Fibroblast of villous mesenchyme (primary cell): ENCODE results near the gene RAD51B. TPM values are rescaled to one million over a fixed set of nuclear protein-coding genes. Genes with fewer than 3 reads are reported as not detected.
"Not testable (repeated sequence)": the region's sequence is repeated elsewhere in the genome, so short reads cannot be mapped to it uniquely, and the experiment has no call there.

Experiments
- DNase-seq: peaks from one replicate; pipeline ENCODE4 v3.0.0-alpha.2; 2010; ENCODE audit warnings: low read depth
- H3K4me3 ChIP-seq: 2 replicates; pipeline ENCODE4 v1.5.1; 2011; ENCODE audit warnings: low read depth, mild to moderate bottlenecking, low read length
- total RNA-seq: library from RNA; depleted of rRNA; stranded (reverse); fragments of >200 nt; gene quantifications from 2 replicates; pipeline ENCODE4 v1.2.3, GENCODE V29; 2012
- TF ChIP-seq, protein P1 (sequence below): IDR thresholded peaks from 2 replicates; pipeline ENCODE4 v1.5.1; 2012; ENCODE audit warnings: low read depth, mild to moderate bottlenecking, low read length; ENCODE audit not compliant: insufficient read depth

Gene RAD51B
- total RNA-seq, 1 donor, result 22.0 TPM

DNA sequence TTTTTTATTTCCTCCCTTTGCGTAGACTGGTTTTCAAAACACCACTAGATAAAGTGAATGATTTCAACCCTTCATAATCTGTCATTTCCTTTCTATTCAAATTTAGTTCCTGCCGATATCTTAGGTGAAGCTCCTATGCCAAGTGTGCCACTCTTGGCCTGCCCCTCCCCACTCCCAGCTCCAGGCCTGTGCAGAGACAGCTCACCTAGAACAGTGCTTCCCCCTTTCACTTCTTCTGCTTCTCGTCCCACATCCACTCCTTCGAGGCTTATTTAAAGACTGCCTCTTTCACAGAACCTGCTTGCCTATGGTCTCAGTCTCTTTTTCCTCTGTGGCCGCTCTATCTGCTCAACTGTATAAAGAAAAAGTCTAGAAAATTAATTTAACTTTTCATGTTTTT is 473.8 kb downstream of the RAD51B start:
- H3K4me3 ChIP-seq, result no peak overlapping the region
- TF ChIP-seq, protein P1, sequence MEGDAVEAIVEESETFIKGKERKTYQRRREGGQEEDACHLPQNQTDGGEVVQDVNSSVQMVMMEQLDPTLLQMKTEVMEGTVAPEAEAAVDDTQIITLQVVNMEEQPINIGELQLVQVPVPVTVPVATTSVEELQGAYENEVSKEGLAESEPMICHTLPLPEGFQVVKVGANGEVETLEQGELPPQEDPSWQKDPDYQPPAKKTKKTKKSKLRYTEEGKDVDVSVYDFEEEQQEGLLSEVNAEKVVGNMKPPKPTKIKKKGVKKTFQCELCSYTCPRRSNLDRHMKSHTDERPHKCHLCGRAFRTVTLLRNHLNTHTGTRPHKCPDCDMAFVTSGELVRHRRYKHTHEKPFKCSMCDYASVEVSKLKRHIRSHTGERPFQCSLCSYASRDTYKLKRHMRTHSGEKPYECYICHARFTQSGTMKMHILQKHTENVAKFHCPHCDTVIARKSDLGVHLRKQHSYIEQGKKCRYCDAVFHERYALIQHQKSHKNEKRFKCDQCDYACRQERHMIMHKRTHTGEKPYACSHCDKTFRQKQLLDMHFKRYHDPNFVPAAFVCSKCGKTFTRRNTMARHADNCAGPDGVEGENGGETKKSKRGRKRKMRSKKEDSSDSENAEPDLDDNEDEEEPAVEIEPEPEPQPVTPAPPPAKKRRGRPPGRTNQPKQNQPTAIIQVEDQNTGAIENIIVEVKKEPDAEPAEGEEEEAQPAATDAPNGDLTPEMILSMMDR, result no peak
- DNase-seq, result no peak

DNA sequence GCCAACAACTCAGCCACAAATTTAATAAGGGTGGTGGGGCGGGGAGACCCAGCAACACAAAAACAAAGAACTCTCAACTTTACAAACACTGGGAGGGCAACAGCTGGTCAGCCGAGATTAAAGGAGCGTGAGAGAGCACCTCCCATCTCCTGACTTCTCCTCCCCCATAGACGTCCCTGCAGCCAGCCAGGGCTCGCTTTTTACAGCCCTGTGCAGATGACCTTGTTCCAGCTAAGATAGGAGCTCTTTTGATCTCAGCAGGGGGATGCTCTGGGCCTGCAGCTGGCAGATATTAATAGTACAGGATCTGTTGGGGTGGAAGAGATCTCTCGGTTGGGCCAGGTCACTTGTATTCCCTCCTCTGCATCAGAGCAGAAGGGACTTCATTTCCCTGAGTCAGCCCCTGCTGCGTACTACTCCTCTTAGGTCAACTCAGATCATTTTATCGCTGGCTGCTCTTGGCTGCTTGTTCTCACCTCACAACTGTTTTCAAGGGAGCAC is 475.8 kb downstream of the RAD51B start:
- TF ChIP-seq, protein P1, result no peak
- DNase-seq, result peak; percentile 93
- no peak overlapping the region for H3K4me3 ChIP-seq

DNA sequence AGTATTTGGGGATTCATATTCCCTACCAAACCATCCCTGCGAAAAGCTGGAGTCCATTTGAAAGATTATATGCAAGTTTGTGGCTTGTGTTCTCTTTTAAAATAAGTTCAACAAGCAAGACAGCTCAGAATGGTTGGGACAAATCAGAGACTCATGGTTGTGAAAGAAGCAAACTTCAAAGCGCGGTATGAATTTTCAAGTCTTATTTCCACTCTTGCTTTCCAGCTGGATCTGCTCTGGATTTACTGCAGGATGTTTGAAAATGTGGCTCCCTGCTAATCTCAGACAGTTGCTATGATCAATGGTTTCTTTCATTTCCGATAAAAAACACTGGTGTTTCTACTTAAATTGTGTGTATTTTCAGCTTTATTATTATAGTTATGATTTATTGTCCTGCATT is 477.5 kb downstream of the RAD51B start:
- TF ChIP-seq, protein P1, result no peak
- peak; percentile 92 for DNase-seq
- no peak overlapping the region for H3K4me3 ChIP-seq

DNA sequence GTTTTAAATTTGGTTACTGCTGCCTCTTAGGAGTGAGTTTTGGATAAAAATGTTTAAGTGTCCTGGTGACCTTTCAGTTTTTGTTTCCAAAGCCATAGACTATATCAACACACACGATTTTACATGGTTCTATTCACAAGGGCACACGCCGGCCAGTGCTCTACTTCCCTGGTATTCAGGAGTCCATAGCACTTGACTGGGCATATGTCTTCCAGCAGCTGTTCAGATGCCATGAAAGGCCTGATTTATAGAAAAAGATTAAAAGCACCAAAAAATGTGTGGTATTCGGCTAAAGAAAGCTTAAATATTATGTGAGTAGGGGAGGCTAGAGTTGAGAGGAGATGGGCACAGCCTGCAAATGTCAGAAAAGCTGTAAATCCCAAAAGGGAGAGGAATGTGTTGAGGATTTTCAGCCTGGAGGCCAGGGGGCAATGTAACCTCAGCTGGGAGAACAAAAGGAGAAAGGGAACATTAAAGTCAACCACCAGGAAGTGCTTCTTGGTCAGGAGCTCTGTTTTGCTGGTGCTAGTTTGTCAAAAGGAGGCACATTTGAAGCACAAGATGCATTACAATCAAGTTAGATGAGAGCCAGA is 478.4 kb downstream of the RAD51B start:
- H3K4me3 ChIP-seq, result no peak overlapping the region
- TF ChIP-seq, protein P1, result peak; percentile 47
- peak; percentile 74 for DNase-seq

DNA sequence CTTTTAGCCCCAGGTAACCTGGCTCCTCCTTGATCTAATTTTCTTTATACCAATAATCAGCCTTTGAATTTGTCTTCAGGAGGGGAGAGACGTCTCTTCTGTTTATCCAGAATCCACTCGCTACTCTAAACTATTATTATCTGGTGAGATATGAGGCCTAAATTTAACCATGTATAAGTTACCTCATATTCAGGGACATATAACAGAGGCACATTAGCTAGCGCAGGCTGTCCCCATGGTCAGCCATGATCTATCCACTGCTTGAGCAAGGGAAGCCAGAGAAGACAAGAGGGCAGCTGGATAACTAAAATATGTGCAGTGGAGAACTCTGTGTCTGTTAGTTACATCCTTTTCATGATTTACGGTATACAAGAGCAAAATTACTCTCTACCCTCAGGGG is 481.0 kb downstream of the RAD51B start:
- TF ChIP-seq, protein P1, result no peak
- H3K4me3 ChIP-seq, result no peak overlapping the region
- DNase-seq, result no peak

DNA sequence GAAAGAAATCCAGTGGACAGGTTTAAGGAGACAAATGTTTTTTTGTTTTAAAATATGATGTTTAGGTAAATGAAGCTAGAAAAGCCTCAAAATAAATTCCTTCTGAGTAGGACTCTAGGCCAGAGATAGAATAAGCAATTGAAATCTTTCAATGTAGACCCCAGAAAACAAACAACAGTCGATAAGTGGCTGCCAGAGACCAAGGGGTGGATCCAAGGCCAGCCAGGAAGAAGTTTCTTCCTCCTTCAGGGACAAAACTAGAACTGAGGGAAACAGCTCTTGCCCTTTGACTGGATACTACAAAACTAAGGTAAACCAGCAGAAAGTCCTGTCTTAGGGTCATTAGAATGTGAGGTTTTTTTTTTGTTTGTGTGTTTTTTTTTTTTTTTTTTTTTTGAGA is 481.6 kb downstream of the RAD51B start:
- TF ChIP-seq, protein P1, result no peak
- DNase-seq, result no peak
- H3K4me3 ChIP-seq, result no peak overlapping the region

DNA sequence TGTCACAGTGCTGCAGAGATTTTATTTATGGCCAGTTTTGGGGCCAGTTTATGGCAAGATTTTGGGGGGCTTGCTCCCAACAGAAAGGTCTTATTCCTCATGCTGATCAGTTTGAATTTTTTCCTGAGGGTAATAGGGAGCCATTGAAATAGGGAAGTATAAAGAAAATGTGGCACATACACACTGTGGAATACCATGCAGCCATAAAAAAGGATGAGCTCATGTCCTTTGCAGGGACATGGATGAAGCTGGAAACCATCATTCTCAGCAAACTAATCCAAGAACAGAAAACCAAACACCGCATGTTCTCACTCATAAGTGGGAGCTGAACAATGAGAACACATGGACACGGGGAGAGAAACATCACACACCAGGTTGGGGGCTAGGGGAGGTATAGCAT is 483.4 kb downstream of the RAD51B start:
- H3K4me3 ChIP-seq, DNase-seq: not testable (repeated sequence)
